ENCODE results near the gene MRPL43. TPM values are rescaled to one million over a fixed set of nuclear protein-coding genes. Genes with fewer than 3 reads are reported as not detected.

Gene MRPL43
- total and polyA plus RNA-seq, 2 experiments from 2014 or later, result 60.4 to 126 TPM

GRCh38 chr10:100986623-100986951 is 710 bp downstream of the MRPL43 start:
- Histone ChIP-seq H2AFZ (peak overlapping the region; percentile 99; the same call in 1 of the 2 replicates), H3K79me2 (replicated peaks; ENCODE audit: insufficient read depth) (peaks cover 48% of the 10 kb centered on the region), H4K20me1 (replicated peaks; ENCODE audit: insufficient read depth) (peaks cover 28% of the 10 kb centered on the region), H3F3A (replicated peaks; ENCODE audit: low read depth) (peaks cover 14% of the 10 kb centered on the region), H3K4me1 (ENCODE audit: insufficient read depth) (no peaks in the 10 kb centered on the region), H3K4me3 (peak overlapping the region; percentile 100), H3K9me2 (ENCODE audit: insufficient read depth) (no peaks in the 10 kb centered on the region), H3K36me3 (ENCODE audit: insufficient read depth) (peaks cover 17% of the 10 kb centered on the region), H3K4me2 (peak overlapping the region; percentile 96), H3K27ac (ENCODE audit: low read depth) (no peak overlapping the region), H3K27me3 (ENCODE audit: insufficient read depth) (no peaks in the 10 kb centered on the region)
- no peak overlapping the region for H3K27ac Mint-ChIP-seq
- peaks cover 36% of the 10 kb centered on the region for H3K36me3 Mint-ChIP-seq (ENCODE audit: low read depth)
- H3K27me3 Mint-ChIP-seq (ENCODE audit: insufficient read depth, low read depth, poor library complexity), result peaks cover 19% of the 10 kb centered on the region
- no peak for DNase-seq (ENCODE audit: low spot score)
- peaks cover 2% of the 10 kb centered on the region; the same call in 1 of the 3 replicates for H3K9me3 Mint-ChIP-seq
- peak; percentile 13 for ATAC-seq
- peak overlapping the region; percentile 97 for H3K4me3 Mint-ChIP-seq
- peaks cover 12% of the 10 kb centered on the region for H3K4me1 Mint-ChIP-seq
- no peak for TF ChIP-seq EZH2phosphoT487 (IDR thresholded peaks at IDR 0.05; ENCODE audit: unreplicated experiment)
- TF ChIP-seq ZNF331 (CRISPR knock-in tag; IDR thresholded peaks at IDR 0.05; ENCODE audit: low read depth), result no peak
- TF ChIP-seq REST (IDR thresholded peaks at IDR 0.05; ENCODE audit: unreplicated experiment), result no peak
- TF ChIP-seq NANOG (IDR thresholded peaks at IDR 0.05; ENCODE audit: borderline replicate concordance), result no peak
- TF ChIP-seq POLR2AphosphoS5 (IDR thresholded peaks at IDR 0.05; ENCODE audit: low read depth), result no peak
- no peak for TF ChIP-seq EZH2 (IDR thresholded peaks at IDR 0.05; ENCODE audit: low read depth, unreplicated experiment)
- no peak for TF ChIP-seq ZNF462 (CRISPR knock-in tag; IDR thresholded peaks at IDR 0.05)
- TF ChIP-seq JUNB (IDR thresholded peaks at IDR 0.05; ENCODE audit: unreplicated experiment), result no peak
- no peak for TF ChIP-seq ZNF114 (CRISPR knock-in tag; IDR thresholded peaks at IDR 0.05)
- TF ChIP-seq CREB1 (CRISPR knock-in tag; IDR thresholded peaks at IDR 0.05; ENCODE audit: low read depth), result no peak
- no peak for TF ChIP-seq ETS1 (IDR thresholded peaks at IDR 0.05)
- no peak for TF ChIP-seq CTCF (conservative IDR thresholded peaks at IDR 0.05; ENCODE audit: low read depth in 2 of 2)
- no peak for TF ChIP-seq STAT1 (IDR thresholded peaks at IDR 0.05; ENCODE audit: unreplicated experiment)
